GM12892 (cell line): ENCODE results near the gene NSMCE1.

ENCODE experiments used
- DNase-seq: peaks from one replicate; pipeline ENCODE4 v3.0.0; 2011; ENCODE audit not compliant: insufficient read length
- FAIRE-seq: peaks from 2 replicates; lab custom pipeline; 2011; peaks lifted over from hg19 to GRCh38; lab: Jason Lieb, UNC
- POLR2A ChIP-seq: IDR thresholded peaks from 2 replicates; pipeline ENCODE4 v1.6.1; 2011; ENCODE audit warnings: low read depth, low read length, control low read depth
- POLR2AphosphoS5 ChIP-seq: IDR thresholded peaks from 2 replicates; pipeline ENCODE4 v1.6.1; 2011; ENCODE audit warnings: low read depth, low read length, control low read depth
- TAF1 ChIP-seq: IDR thresholded peaks from 2 replicates; pipeline ENCODE4 v1.6.1; 2011; ENCODE audit warnings: low read depth, mild to moderate bottlenecking, control low read depth, low read length, borderline replicate concordance

Gene NSMCE1

GRCh38 chr16:27232901-27233625, 35.5 kb downstream of the NSMCE1 start:
- FAIRE-seq (no peak), DNase-seq (no peak)
- TF ChIP-seq POLR2AphosphoS5 (no peak), POLR2A (no peak), TAF1 (no peak)

- FAIRE-seq = peak; percentile 38
- no peak for TF ChIP-seq POLR2AphosphoS5
- no peak for TF ChIP-seq POLR2A
- no peak for TF ChIP-seq TAF1
- no peak for DNase-seq
Observed at GRCh38 chr16:27232061-27232900, 36.3 kb downstream of the NSMCE1 start.

GRCh38 chr16:27231692-27232060, 36.9 kb downstream of the NSMCE1 start:
- FAIRE-seq = no peak
- DNase-seq = no peak
- TF ChIP-seq TAF1 = no peak
- TF ChIP-seq POLR2AphosphoS5 = no peak
- no peak for TF ChIP-seq POLR2A

DNA sequence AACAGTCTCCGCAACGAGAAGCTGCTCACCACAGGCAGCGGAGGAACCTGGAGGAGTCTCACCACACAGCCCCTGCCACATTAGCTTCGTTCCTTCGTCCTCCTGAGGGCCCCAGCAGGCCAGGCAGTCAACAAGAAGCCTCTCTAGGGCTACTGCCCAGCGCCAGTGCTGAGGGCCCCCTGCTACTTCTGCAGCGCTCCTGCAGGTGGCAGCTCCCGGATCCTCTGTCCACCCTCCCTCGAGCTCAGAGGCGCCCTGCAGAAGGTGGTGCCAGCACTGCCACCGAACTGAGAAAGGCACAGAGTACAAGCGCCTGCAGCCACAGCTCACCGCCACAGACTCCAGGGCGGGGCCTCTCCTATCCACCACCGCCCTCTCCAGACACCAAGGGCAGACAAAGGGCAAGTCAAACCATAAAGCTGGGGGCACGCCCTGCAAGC, 38.0 kb downstream of the NSMCE1 start:
- DNase-seq = no peak
- FAIRE-seq = no peak
- TF ChIP-seq POLR2A (no peak), POLR2AphosphoS5 (no peak), TAF1 (no peak)

GRCh38 chr16:27229891-27230470, 38.6 kb downstream of the NSMCE1 start:
- no peak for FAIRE-seq
- TF ChIP-seq POLR2A (no peak), TAF1 (no peak), POLR2AphosphoS5 (no peak)
- no peak for DNase-seq

DNA sequence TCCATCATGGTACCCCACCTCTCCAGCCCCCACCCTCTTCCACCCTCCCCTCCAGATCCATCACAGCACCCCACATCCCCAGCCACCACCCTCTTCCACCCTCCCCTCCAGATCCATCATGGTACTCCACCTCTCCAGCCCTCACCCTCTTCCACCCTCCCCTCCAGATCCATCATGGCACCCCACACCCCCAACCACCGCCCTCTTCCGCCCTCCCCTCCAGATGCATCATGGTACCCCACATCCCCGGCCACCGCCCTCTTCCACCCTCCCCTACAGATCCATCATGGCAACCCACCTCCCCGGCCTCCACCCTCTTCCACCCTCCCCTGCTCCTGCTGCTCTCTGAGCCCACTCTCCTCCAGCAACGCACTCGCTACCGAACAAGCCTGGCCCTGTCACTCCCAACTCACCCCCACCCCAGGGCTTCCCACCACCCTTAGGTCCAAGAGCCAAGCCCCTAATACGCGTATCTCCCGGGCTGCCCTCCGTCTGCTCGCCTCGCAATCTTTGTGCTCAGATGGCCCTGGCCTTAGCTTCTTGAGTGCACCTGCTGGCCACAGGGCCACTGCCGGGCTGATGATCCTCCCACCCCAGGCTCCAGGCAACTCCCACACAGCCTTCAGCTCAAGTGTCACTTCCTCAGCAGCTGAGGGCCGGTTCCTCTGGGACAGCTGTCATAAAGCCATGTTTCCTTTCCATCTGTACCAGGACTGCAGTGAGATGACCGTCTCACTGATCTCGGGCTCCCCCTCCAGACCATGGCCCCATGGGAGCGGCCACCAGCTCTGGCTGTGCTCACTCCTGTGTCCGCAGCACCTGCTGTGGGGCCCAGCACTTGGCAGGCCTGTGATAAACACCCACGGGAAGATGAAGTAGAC, 39.7 kb downstream of the NSMCE1 start:
- TF ChIP-seq TAF1 (no peak), POLR2AphosphoS5 (no peak), POLR2A (no peak)
- DNase-seq = no peak
- FAIRE-seq = no peak

GRCh38 chr16:27228045-27228444, 40.5 kb downstream of the NSMCE1 start:
- no peak for TF ChIP-seq POLR2A
- no peak for TF ChIP-seq TAF1
- no peak for TF ChIP-seq POLR2AphosphoS5
- no peak for FAIRE-seq

GRCh38 chr16:27226976-27227705, 41.4 kb downstream of the NSMCE1 start:
- no peak for TF ChIP-seq TAF1
- TF ChIP-seq POLR2A = no peak
- TF ChIP-seq POLR2AphosphoS5 = no peak
- DNase-seq = no peak
- FAIRE-seq = no peak

More at GRCh38 chr16:27228045-27228444, 40.5 kb downstream of the NSMCE1 start:
- DNase-seq = no peak

DNA sequence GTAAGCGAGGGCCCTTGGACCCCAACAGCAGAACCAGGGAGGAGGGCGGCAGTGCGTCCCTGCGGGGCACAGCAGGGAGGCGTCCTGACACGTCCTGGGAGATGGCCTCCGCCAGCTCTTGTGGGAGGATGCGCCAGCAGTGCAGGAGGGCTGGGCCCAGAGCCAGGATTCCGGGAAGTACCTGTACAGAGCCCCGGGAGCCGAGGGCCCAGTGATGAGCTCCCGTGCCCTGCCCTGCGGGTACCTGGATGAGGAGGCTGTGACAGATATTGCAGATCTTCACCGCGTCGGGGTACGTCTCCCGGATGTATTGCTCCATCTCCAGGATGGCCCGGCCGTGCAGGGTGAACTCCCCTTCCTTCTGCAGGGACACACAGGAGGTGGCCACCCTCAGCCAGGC, 42.1 kb downstream of the NSMCE1 start:
- TF ChIP-seq TAF1 (no peak), POLR2AphosphoS5 (no peak), POLR2A (no peak)
- FAIRE-seq (no peak), DNase-seq (no peak)
